Esophagus squamous epithelium (tissue), 5 donors: ENCODE results near the gene CMTM8. TPM values are rescaled to one million over a fixed set of nuclear protein-coding genes. Genes with fewer than 3 reads are reported as not detected.

ENCODE experiments used
- DNase-seq: peaks from one replicate; lab custom pipeline; 2025; lab: John Stamatoyannopoulos, UW
- H3K27ac ChIP-seq, 4 donors: fragments of 200-600 bp; sonication (generic); one replicate each; pipeline ENCODE4 v1.5.1; 2016 to 2019; ENCODE audit warnings: mild to moderate bottlenecking in 1 of 4
- H3K27me3 ChIP-seq, 4 donors: fragments of 200-600 bp; sonication (generic); 1 replicate in 3 of 4; 2 replicates in 1 of 4; pipeline versions ENCODE4 v1.5.1 to v1.6.0; 2017 to 2021; ENCODE audit warnings: antibody characterized with exemption in 1 of 4
- H3K36me3 ChIP-seq, 3 donors: fragments of 200-600 bp; sonication (generic); one replicate each; pipeline ENCODE4 v1.5.1; 2016 to 2019
- H3K4me1 ChIP-seq, 3 donors: fragments of 200-600 bp; sonication (generic); one replicate each; pipeline ENCODE4 v1.5.1; 2017 to 2019
- H3K4me3 ChIP-seq, 4 donors: fragments of 200-600 bp; sonication (generic); 1 replicate in 3 of 4; 2 replicates in 1 of 4; pipeline ENCODE4 v1.5.1; 2016 to 2019; ENCODE audit warnings: mild to moderate bottlenecking in 2 of 4, moderate library complexity in 1 of 4
- H3K9me3 ChIP-seq, 3 donors: fragments of 200-600 bp; sonication (generic); one replicate each; pipeline ENCODE4 v1.5.1; 2016 to 2019
- POLR2A ChIP-seq, 4 donors: fragments of 450-650 bp; IDR thresholded peaks; one replicate each; pipeline ENCODE4 v1.6.1; 2017; ENCODE audit warnings: antibody characterized with exemption in 4 of 4, mild to moderate bottlenecking in 4 of 4, moderate library complexity in 3 of 4
- WGBS, 2 donors: methylation state at CpG; one replicate each; pipeline ENCODE4 v1.1.5; 2018; 5-methylcytosine and 5-hydroxymethylcytosine counted together
- intact Hi-C: fragments of 100-400 bp; cut with DNase I; formaldehyde crosslinking; loops from one replicate; pipeline ENCODE4 v1.15.0; 2022
- total RNA-seq, 4 donors: library from RNA; depleted of rRNA; stranded (reverse); fragments of >200 nt; gene quantifications; one replicate each; pipeline ENCODE4 v1.1.0, GENCODE V29; 2016
- TF ChIP-seq, protein P1 (sequence below), 6 experiments: fragments of 450-650 bp in 4 of 6; fragments of 200-600 bp in 2 of 6; sonication (generic) in 2 of 6; IDR thresholded peaks; one replicate each; pipeline ENCODE4 v1.5.1; 2016 to 2019; ENCODE audit warnings: antibody characterized with exemption in 6 of 6, mild to moderate bottlenecking in 4 of 6, moderate library complexity in 4 of 6
- donor health status: DM: yes; HTN: yes; CAD: no.

CMTM8 gene
- total RNA-seq, 4 donors from 2014 or later: 3.8 to 7.4 (median 4.3) TPM

DNA sequence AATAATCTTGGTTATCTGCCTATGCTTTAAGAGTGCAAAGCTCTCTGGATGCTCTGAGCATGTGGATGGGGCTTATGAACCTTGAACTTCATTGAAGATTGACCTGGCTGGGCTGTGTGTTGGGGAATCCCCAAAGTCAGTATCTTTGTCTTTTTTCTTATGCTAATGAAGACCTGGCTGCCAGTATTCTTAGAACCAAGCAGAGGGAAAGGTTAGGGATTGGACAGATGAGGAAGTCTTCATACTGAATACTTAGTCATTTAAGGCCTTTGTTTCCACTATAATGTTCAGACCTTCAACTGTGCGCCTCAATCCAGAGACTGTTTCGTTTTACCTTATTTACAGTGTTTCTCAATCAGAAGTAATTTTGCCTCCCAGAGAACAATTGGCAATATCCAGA is 110.7 kb downstream of the CMTM8 start:
- no peaks in the 10 kb centered on the region for H3K4me1 ChIP-seq
- WGBS, 2 donors: 88 to 89% methylated on average over 2 of the region's 2 CpGs
- intact Hi-C loops: no loop called here

DNA sequence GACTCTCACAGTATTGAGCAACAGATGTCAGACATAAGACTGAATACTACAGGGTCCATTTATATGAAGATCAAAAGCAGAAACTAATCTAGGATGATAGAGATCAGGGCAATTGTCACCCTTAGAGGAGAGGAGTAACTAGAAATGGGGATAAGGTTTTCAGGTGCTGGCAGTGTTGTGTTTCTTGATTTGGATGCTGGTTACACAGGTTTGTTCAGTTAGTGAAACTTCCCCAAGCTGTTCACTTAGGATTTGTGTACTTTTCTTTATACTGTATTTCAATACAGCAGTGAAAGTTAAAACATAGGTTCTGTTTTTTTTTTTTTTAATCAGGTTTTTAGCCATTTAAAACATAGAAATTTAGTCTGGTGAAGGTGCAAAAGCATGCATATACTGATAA is 114.1 kb downstream of the CMTM8 start:
- TF ChIP-seq, protein P1, sequence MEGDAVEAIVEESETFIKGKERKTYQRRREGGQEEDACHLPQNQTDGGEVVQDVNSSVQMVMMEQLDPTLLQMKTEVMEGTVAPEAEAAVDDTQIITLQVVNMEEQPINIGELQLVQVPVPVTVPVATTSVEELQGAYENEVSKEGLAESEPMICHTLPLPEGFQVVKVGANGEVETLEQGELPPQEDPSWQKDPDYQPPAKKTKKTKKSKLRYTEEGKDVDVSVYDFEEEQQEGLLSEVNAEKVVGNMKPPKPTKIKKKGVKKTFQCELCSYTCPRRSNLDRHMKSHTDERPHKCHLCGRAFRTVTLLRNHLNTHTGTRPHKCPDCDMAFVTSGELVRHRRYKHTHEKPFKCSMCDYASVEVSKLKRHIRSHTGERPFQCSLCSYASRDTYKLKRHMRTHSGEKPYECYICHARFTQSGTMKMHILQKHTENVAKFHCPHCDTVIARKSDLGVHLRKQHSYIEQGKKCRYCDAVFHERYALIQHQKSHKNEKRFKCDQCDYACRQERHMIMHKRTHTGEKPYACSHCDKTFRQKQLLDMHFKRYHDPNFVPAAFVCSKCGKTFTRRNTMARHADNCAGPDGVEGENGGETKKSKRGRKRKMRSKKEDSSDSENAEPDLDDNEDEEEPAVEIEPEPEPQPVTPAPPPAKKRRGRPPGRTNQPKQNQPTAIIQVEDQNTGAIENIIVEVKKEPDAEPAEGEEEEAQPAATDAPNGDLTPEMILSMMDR (IDR thresholded peaks at IDR 0.05): no peak
- no peak for TF ChIP-seq POLR2A (IDR thresholded peaks at IDR 0.05)
- H3K4me3 ChIP-seq: no peak overlapping the region
- H3K9me3 ChIP-seq: no peaks in the 10 kb centered on the region
- no peaks in the 10 kb centered on the region for H3K36me3 ChIP-seq
- H3K27me3 ChIP-seq: no peaks in the 10 kb centered on the region
- intact Hi-C loops: no loop called here
- no peak for DNase-seq
- H3K27ac ChIP-seq: no peak overlapping the region
- H3K4me1 ChIP-seq: no peaks in the 10 kb centered on the region

More for the DNA sequence above, 110.7 kb downstream of the CMTM8 start:
- Histone ChIP-seq H3K27ac (no peak overlapping the region), H3K9me3 (no peaks in the 10 kb centered on the region), H3K36me3 (no peaks in the 10 kb centered on the region), H3K27me3 (no peaks in the 10 kb centered on the region), H3K4me3 (no peak overlapping the region)
- no peak for TF ChIP-seq POLR2A (IDR thresholded peaks at IDR 0.05)
- TF ChIP-seq, protein P1 (IDR thresholded peaks at IDR 0.05): no peak
- DNase-seq: no peak

DNA sequence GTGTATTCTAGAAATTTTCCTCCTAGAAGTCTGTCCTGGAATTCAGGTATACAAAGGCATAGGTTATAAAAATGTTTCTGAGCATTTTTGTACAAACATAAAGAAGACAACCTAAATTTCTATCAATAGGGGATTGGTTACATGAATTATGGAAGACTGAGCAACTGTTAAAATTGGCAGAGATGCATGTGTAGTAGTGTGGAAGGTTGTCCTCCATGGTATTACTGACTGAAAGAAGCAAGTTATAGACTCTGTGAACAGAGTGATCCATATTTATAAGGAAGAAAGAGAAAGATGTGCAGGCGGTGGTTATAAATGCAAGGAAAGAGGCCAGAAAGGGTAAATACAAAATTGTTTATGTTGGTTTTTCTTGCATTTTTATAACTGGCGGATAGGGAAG is 114.9 kb downstream of the CMTM8 start:
- Histone ChIP-seq H3K27ac (no peak overlapping the region), H3K9me3 (no peaks in the 10 kb centered on the region), H3K4me3 (no peak overlapping the region), H3K27me3 (no peaks in the 10 kb centered on the region), H3K4me1 (no peaks in the 10 kb centered on the region), H3K36me3 (no peaks in the 10 kb centered on the region)
- intact Hi-C loops: no loop called here
- 93 to 94% methylated on average over 2 of the region's 2 CpGs for WGBS, 2 donors
- TF ChIP-seq, protein P1 (IDR thresholded peaks at IDR 0.05): no peak
- TF ChIP-seq POLR2A (IDR thresholded peaks at IDR 0.05): no peak
- DNase-seq: no peak

DNA sequence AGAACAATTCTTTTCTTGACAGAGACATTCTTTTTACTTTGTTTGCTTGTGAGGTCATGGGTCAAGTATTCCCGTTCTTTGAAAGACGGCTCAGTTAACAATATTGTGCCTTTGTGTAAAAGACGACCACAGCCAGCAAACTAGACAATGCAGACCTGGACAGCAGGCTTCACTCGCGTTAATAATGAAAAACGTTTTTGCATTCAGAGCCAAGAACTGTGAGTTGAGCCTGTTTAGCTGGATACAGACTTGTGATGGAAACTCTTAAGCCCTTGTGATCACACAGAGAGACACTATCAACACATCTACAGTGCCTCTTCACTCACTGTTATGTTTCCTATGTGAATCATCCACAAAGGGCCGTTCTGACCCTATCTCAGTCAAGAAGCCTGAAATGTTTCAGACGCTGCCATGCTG is 115.9 kb downstream of the CMTM8 start:
- H3K4me1 ChIP-seq: no peaks in the 10 kb centered on the region
- no peak overlapping the region for H3K27ac ChIP-seq
- no peaks in the 10 kb centered on the region for H3K27me3 ChIP-seq
- intact Hi-C loops: no loop called here
- WGBS, 2 donors: 50 to 54% methylated on average over 8 of the region's 8 CpGs
- H3K9me3 ChIP-seq: no peaks in the 10 kb centered on the region
- no peak for DNase-seq
- TF ChIP-seq POLR2A (IDR thresholded peaks at IDR 0.05): no peak
- TF ChIP-seq, protein P1 (IDR thresholded peaks at IDR 0.05): no peak
- H3K4me3 ChIP-seq: no peak overlapping the region
- H3K36me3 ChIP-seq: no peaks in the 10 kb centered on the region

DNA sequence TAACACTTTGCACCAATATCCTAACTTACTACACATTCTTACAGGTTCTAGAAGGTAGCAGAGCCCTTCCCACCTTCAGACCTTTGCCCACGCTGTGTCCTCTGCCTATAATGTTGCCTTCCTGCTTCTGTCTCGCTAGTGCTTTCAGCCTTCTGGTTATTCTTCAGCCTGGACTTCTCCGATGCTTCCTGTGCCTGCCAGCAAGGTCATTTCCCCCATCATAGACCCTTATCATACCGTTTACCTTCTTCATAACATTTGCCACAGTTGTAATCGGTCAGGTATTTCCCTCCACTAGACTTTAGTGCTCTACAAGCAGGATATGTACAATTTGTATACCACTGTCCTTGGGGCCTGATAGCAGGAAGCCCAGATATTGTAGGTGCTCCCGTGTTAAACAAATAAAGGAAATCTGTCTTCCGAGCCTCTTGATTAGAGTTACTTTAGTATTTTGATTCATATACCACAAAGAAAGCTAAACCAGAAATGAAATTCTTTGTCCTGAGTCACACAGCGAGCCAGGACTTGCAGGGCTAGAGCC is 117.3 kb downstream of the CMTM8 start:
- intact Hi-C loops: no loop called here
- Histone ChIP-seq H3K27ac (no peak overlapping the region), H3K4me1 (no peaks in the 10 kb centered on the region), H3K36me3 (no peaks in the 10 kb centered on the region), H3K27me3 (no peaks in the 10 kb centered on the region), H3K4me3 (no peak overlapping the region), H3K9me3 (no peaks in the 10 kb centered on the region)
- no peak for DNase-seq
- 71 to 77% methylated on average over 8 of the region's 8 CpGs for WGBS, 2 donors
- TF ChIP-seq, protein P1 (IDR thresholded peaks at IDR 0.05): no peak
- TF ChIP-seq POLR2A (IDR thresholded peaks at IDR 0.05): no peak
